ENCODE data around the gene TOM1L2. TPM values are rescaled to one million over a fixed set of nuclear protein-coding genes. Genes with fewer than 3 reads are reported as not detected.

TOM1L2 gene
- total RNA-seq, 2 donors from 2014 or later = 16.3 to 19.8 TPM

- no peak for DNase-seq (ENCODE audit: low spot score in 2 of 2)
- Mint-ChIP-seq H3K36me3 (no peaks in the 10 kb centered on the region), H3K9me3 (no peaks in the 10 kb centered on the region), H3K27ac (no peak overlapping the region)
- no peak for ATAC-seq
Measured at GRCh38 chr17:17905036-17905320, 67.2 kb downstream of the TOM1L2 start.

- H3K27ac Mint-ChIP-seq = no peak overlapping the region
- DNase-seq (ENCODE audit: low spot score in 2 of 2) (no peak), ATAC-seq (no peak)
- H3K36me3 Mint-ChIP-seq = no peaks in the 10 kb centered on the region
- H3K9me3 Mint-ChIP-seq = no peaks in the 10 kb centered on the region
Measured at GRCh38 chr17:17904166-17905035, 67.8 kb downstream of the TOM1L2 start.

- ATAC-seq = no peak
- Mint-ChIP-seq H3K36me3 (no peaks in the 10 kb centered on the region), H3K27ac (no peak overlapping the region), H3K9me3 (no peaks in the 10 kb centered on the region)
- no peak for DNase-seq (ENCODE audit: low spot score in 2 of 2)
Measured at GRCh38 chr17:17902877-17903276, 69.3 kb downstream of the TOM1L2 start.

- ATAC-seq (no peak), DNase-seq (ENCODE audit: low spot score in 2 of 2) (no peak)
- Mint-ChIP-seq H3K36me3 (no peaks in the 10 kb centered on the region), H3K9me3 (no peaks in the 10 kb centered on the region), H3K27ac (no peak overlapping the region)
Measured at GRCh38 chr17:17902376-17902775, 69.8 kb downstream of the TOM1L2 start.

- Mint-ChIP-seq H3K9me3 (no peaks in the 10 kb centered on the region), H3K27ac (peak overlapping the region in 1 of 2 donors; percentile 29), H3K36me3 (no peaks in the 10 kb centered on the region)
- DNase-seq (ENCODE audit: low spot score in 2 of 2) = no peak
- no peak for ATAC-seq
Measured at GRCh38 chr17:17900615-17901520, 71.3 kb downstream of the TOM1L2 start.

- Mint-ChIP-seq H3K27ac (no peak overlapping the region), H3K36me3 (no peaks in the 10 kb centered on the region), H3K9me3 (no peaks in the 10 kb centered on the region)
- DNase-seq (ENCODE audit: low spot score in 2 of 2) = no peak
- no peak for ATAC-seq
Measured at GRCh38 chr17:17899486-17899885, 72.7 kb downstream of the TOM1L2 start.

GRCh38 chr17:17898673-17899072 lies 73.5 kb downstream of the TOM1L2 start:
- Mint-ChIP-seq H3K36me3 (no peaks in the 10 kb centered on the region), H3K27ac (no peak overlapping the region), H3K9me3 (no peaks in the 10 kb centered on the region)
- no peak for ATAC-seq
- DNase-seq (ENCODE audit: low spot score in 2 of 2) = no peak

- H3K27ac Mint-ChIP-seq = no peak overlapping the region
- no peaks in the 10 kb centered on the region for H3K36me3 Mint-ChIP-seq
- H3K9me3 Mint-ChIP-seq = no peaks in the 10 kb centered on the region
- DNase-seq (ENCODE audit: low spot score in 2 of 2) = no peak
- no peak for ATAC-seq
Measured at GRCh38 chr17:17897442-17897841, 74.8 kb downstream of the TOM1L2 start.

- Mint-ChIP-seq H3K27ac (peak overlapping the region in 1 of 2 donors; percentile 19), H3K36me3 (no peaks in the 10 kb centered on the region), H3K9me3 (no peaks in the 10 kb centered on the region)
- ATAC-seq (no peak), DNase-seq (ENCODE audit: low spot score in 2 of 2) (no peak)
Measured at GRCh38 chr17:17896746-17897145, 75.5 kb downstream of the TOM1L2 start.

- Mint-ChIP-seq H3K36me3 (no peaks in the 10 kb centered on the region), H3K27ac (no peak overlapping the region), H3K9me3 (no peaks in the 10 kb centered on the region)
- no peak for DNase-seq (ENCODE audit: low spot score in 2 of 2)
- ATAC-seq = no peak
Measured at GRCh38 chr17:17893801-17894644, 78.2 kb downstream of the TOM1L2 start.

GRCh38 chr17:17892731-17893130 lies 79.5 kb downstream of the TOM1L2 start:
- no peaks in the 10 kb centered on the region for H3K36me3 Mint-ChIP-seq
- ATAC-seq (no peak), DNase-seq (ENCODE audit: low spot score in 2 of 2) (no peak)
- no peaks in the 10 kb centered on the region for H3K9me3 Mint-ChIP-seq
- peak overlapping the region in 1 of 2 donors; percentile 66 for H3K27ac Mint-ChIP-seq

- DNase-seq (ENCODE audit: low spot score in 2 of 2) (no peak), ATAC-seq (no peak)
- no peaks in the 10 kb centered on the region for H3K36me3 Mint-ChIP-seq
Measured at GRCh38 chr17:17892009-17892408, 80.2 kb downstream of the TOM1L2 start.

GRCh38 chr17:17890773-17891759 lies 81.1 kb downstream of the TOM1L2 start:
- DNase-seq (ENCODE audit: low spot score in 2 of 2) (peak in 1 of 2 donors; percentile 46), ATAC-seq (peak; percentile 85 to 89)
- H3K27ac Mint-ChIP-seq = peak overlapping the region; percentile 61 to 66
- H3K9me3 Mint-ChIP-seq = no peaks in the 10 kb centered on the region
- no peaks in the 10 kb centered on the region for H3K36me3 Mint-ChIP-seq

More at GRCh38 chr17:17892009-17892408, 80.2 kb downstream of the TOM1L2 start:
- Mint-ChIP-seq H3K27ac (peak overlapping the region in 1 of 2 donors; percentile 66), H3K9me3 (no peaks in the 10 kb centered on the region)

- no peaks in the 10 kb centered on the region for H3K36me3 Mint-ChIP-seq
- H3K9me3 Mint-ChIP-seq = no peaks in the 10 kb centered on the region
- DNase-seq (ENCODE audit: low spot score in 2 of 2) (no peak), ATAC-seq (no peak)
- H3K27ac Mint-ChIP-seq = peak overlapping the region in 1 of 2 donors; percentile 22
Measured at GRCh38 chr17:17889922-17890321, 82.3 kb downstream of the TOM1L2 start.

- Mint-ChIP-seq H3K9me3 (no peaks in the 10 kb centered on the region), H3K36me3 (no peaks in the 10 kb centered on the region), H3K27ac (no peak overlapping the region)
- no peak for ATAC-seq
- no peak for DNase-seq (ENCODE audit: low spot score in 2 of 2)
Measured at GRCh38 chr17:17888821-17889220, 83.4 kb downstream of the TOM1L2 start.

- Mint-ChIP-seq H3K27ac (no peak overlapping the region), H3K36me3 (no peaks in the 10 kb centered on the region), H3K9me3 (no peaks in the 10 kb centered on the region)
- ATAC-seq = no peak
- no peak for DNase-seq (ENCODE audit: low spot score in 2 of 2)
Measured at GRCh38 chr17:17888371-17888770, 83.8 kb downstream of the TOM1L2 start.
